Effector CD4-positive, alpha-beta T cell (primary cell): Measurements from ENCODE around the gene PDLIM5.
"Not testable (repeated sequence)": the region's sequence is repeated elsewhere in the genome, so short reads cannot be mapped to it uniquely, and the experiment has no call there.

Experiments used
- DNase-seq: peaks from one replicate; pipeline ENCODE4 v3.0.0-alpha.2; 2020

PDLIM5 gene

DNA sequence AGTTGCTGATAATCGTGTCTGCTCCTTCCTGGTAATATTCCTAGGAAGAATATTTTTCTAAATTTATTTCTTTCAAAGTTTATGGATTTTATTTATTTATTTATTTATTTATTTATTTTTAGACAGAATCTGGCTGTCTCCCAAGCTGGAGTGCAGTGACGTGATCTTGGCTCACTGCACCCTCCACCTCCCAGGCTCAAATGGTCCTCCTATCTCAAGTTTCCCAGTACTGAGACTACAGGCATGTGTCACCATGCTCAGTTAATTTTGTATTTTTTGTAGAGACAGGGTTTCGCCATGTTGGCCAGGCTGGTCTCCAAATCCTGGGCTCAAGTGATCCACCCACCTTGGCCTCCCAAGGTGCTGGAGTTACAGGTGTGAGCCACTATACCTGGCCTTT, 48.9 kb downstream of the PDLIM5 start:
- no peak for DNase-seq

- DNase-seq: no peak
Observed at GRCh38 chr4:94504545-94504944, 52.8 kb downstream of the PDLIM5 start.

- DNase-seq: no peak
Observed at GRCh38 chr4:94506822-94507221, 55.1 kb downstream of the PDLIM5 start.

DNA sequence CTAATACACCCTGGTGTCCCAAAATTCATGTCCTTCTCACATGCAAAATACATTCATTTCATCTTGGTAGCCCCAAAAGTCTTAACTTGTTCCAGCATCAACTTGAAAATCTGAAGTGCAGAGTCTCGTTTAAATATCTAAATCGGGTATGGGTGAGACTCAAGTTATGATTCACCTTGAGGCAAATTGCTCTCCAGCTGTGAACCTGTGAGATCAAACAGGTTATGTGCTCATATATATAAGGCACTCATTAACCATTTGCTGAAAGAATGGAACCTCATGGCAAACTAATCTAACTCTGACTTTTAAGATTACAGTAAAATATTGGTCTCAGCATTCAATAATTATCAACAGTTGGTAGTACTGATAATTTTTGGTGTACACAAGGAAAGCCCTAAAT, 55.5 kb downstream of the PDLIM5 start:
- no peak for DNase-seq

DNA sequence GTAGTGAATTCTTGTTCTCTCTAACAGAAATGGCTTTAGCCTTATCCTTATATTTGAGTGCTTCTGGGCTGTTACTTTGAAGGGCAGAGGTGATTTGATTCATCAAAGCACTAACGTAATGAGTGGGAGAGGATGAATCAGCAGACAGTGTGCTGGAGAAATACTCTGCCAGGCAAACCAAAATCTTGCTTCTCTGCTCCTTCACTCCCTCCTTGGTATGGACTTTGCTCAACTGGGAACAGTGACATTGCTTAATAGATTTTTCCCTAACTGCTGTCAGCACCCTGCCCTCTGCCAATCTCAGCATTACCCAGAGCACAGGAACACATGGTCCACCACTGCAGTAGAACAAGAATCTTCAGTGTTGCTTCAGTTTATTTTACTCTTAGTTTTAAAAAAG, 56.0 kb downstream of the PDLIM5 start:
- DNase-seq: no peak

DNA sequence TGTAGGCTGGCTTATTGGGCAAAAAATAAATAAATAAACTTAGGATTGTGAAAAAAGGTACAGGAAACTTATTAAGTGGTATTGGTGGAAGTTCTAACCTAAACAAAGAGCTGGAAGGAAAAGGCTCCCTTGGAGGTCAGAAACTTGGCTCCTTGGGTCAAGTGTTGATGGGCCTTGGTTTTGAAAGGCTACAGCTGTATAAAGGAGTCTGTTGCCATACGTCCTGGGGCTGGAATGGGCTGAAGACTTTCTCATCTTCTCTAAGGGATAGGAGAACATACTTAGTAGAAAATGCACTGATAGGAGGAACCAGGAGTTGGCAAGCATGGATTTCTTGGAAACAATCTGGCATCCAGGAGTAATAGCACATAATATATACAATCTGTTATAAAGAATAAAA, 56.6 kb downstream of the PDLIM5 start:
- no peak for DNase-seq

- no peak for DNase-seq
Observed at GRCh38 chr4:94508806-94509205, 57.1 kb downstream of the PDLIM5 start.

- no peak for DNase-seq
Observed at GRCh38 chr4:94511591-94511990, 59.8 kb downstream of the PDLIM5 start.

GRCh38 chr4:94513532-94513931, 61.8 kb downstream of the PDLIM5 start:
- DNase-seq: not testable (repeated sequence)

DNA sequence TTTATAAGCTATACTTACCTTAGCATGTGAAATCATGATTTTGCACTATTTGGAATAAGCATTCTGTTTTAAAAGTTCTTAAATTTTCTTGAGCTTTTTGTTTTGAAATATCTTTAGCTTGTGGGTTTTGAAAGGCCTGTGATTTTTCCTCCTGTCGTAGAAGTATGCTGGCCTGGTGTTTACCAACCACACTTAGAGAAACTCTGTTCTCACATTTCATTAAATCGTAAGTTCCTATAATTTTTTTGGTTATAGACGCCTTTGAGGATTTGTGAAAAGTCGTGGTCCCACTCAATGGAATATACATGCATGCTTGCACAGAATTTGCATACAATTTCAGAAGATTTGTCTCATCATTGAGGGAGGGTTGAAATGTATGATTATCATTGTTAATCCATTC, 63.6 kb downstream of the PDLIM5 start:
- DNase-seq: no peak

DNA sequence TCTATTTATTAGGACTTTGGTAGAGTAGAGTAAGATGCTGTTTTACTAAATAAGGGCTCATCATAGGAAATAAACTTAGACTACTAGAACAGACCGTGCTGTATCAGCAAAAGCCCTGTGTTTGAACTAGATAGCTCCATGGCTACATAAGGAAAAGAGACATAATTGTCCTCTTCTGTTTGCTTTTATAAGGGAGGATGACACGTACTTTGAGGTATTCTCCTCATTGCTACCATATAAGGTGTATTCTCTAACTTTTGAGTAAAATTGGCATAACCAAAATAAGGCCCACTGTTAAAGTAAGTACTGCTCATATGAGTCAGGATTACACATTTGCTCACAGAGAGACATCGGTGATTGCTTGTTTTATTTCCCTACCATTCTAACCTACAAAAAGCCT, 64.3 kb downstream of the PDLIM5 start:
- DNase-seq: no peak

GRCh38 chr4:94516999-94517398, 65.3 kb downstream of the PDLIM5 start:
- DNase-seq: no peak

DNA sequence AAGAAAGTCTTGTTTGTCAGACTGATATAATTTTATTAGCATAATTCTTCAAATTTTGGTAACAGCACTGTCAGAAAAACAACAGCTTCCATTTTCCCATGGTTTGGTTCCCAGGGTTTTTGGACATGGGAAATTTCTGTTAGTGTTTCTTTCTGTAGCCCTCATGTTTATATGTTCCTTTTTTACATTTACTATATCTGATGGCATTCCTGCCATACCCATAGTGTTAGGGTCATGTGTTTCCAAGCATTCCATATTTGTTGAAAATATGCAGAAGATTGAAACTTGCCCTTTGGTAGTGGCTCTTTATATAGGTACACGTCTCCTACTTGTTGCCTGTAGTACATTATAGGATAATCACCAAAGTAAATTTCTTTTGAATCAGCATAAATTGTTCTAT, 65.8 kb downstream of the PDLIM5 start:
- no peak for DNase-seq

GRCh38 chr4:94519019-94519418, 67.3 kb downstream of the PDLIM5 start:
- DNase-seq: no peak

DNA sequence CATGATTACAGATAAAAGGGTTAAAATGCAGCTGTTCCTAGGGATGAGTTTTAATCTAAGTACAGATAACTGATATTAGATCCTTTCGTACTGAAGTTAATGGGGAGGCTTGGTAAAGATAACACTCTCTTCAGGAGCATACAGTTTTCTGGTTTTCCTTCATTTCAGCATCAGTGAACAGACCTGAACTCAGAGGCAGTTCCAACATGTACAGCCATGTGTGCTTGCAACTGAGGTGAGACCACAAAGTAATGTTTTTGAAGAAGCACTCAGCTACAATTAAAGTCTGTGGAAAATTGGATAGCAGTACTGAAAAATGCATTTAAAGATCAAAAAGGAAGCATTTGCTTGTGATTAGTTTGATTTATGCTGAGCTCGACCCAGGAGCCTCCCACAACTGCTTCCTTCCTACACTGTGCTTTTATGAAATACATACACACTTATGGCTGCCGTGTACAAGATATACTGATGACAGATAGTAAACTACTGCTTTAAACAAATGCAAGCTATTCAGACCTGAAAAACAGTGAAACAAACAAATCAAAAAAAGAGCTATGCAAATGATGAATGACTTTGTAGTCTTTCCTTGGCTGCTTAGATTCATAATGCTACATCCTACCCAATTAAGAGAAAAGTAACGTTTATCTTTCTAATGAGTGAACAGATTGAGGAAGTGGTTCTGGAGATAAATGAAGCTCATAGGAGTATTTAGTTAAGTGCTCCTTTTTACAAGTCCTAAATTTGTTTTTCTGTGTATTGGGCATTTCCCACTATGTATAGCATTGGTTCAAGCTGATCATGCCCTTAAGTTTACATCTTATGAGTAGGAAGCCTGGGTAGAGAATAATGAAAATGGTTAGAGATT, 68.4 kb downstream of the PDLIM5 start:
- DNase-seq: no peak

DNA sequence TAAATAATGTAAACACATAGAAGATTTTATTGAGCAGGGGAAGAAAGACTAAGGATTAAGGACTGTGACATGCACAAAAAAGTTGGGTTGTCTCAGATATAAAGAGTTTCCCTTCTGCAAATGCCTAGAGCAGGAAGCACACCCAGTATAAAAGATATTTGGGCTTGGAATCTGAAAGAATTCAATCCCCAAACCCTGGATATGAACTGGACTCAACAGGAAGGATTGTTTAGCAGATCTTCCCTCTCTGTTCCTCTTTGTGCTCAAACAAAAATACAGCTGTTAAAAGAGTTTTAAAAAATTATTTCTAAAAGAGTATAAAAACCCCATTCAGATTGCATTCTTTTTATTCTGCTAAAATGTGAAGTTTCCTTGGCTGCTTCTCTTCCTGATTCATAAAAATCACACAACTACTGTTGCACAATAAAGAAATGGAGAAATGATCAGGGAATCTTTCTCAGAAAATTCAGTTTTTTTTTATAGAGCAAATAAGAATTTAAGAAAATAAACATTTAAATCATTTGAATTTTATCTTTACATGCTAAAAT, 71.4 kb downstream of the PDLIM5 start:
- DNase-seq: no peak

DNA sequence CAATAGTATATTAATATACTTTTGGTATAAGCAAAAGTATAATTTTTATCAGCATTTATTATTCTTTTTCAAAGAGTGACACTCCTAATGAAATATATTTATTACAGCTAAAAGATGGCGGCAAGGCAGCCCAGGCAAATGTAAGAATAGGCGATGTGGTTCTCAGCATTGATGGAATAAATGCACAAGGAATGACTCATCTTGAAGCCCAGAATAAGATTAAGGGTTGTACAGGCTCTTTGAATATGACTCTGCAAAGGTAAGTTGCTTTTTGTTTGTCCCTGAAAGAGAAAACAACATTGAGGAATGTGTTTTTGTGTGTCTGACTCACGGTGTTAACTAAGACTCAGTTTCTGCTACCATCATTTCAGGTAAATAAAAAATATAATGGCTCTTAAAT, 71.9 kb downstream of the PDLIM5 start:
- no peak for DNase-seq

DNA sequence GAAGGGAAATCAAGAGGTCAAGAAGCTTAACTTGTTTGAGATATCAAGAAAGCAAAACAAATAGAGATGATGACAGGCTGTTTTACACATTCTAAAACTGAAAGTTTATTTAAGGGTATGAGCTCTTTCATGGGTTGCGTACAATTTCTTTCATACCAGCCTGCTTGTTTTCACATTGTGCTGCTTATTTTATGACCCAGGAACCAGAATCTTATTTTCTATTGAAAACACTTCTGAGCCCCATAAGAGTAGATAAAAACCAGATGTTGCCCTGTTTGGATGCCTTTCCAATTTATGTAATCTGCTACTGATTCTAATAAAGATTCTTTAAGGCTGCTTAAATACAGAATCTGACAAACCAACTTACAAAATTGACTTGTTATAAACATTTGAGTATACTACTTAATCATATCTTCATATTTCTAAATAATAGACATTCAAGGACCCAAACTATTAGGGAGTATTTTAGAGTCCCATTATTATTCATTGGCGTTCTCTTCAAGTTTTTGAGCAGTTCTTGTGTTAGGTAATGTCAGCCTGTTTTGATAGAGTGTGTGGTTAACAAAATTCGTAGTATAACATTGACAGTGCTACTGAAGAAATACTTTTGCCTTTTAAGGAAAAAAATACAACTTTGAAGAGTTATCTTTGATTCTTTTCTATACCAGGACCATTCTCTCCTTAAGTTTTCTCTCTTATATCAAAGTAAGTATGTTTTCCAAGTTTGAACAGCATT, 74.4 kb downstream of the PDLIM5 start:
- DNase-seq: no peak

DNA sequence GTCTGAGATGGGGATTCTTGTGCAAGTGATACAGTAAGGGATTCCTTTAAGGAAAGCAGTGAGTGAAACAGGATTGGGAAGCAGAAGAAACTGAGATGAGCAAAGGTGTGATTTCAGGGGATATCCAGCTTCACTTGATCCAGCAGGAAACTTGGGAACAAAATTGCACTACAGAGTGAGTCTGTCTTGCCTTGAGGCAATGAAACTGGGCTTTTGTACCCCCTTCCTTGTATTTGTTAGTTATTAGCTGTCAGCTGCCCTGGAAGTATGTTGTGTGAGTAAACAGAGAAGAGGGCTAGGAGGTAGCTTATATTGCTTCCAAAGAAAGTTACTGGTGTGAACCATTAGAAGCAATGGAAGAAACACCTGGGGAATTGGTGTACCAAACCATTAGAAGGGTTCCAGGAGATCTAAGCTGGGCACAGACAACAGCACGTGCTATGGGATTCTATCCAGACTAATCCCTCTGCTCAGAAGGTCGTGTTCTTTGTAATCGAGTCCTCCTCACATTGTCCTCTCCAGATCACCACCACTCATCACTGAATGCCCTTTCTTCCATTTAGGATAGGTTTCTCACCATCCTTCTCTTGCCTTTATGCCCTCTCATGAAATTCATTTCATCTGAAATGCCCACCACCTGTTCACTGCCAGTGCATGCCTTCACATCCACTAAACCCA, 76.0 kb downstream of the PDLIM5 start:
- no peak for DNase-seq

GRCh38 chr4:94528792-94529451, 77.2 kb downstream of the PDLIM5 start:
- DNase-seq: no peak

- no peak for DNase-seq
Observed at GRCh38 chr4:94530073-94530472, 78.3 kb downstream of the PDLIM5 start.

DNA sequence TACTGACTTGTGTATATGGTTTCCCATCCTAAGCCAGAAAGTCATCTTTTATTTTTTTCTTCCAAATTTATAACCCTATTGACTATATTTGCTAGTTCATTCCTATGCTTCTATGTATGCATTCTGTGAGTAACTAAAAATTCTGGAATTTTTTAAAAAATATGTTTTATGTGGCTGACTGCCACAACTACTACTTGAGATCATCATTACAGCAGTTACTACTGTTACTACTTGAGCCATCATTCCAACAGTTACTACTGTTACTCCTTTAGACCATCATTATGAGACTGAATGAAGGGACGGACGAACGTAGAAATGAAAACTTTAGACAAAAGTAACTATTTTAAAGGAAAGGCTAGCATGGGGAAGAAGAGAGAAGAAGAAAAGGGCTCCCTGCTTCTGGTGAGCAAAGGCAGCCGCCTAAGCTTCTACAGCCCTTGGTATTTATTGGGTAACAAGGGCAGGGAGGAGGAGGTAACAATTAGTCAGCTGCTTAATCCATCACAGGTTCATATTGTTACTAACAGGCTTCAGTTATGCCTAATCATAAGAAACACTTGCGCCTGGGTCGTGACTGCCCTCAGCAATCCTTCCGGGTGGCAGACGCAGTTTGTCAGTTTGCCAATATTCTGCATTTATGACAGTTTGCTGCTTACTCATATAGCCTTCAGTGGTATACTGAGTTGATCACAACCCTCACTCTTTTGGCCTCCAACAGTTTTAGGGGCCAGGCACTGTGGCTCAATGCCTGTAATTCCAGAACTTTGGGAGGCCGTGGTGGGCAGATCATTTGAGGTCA, 80.4 kb downstream of the PDLIM5 start:
- no peak for DNase-seq
